HEK293T (cell line): Measurements from ENCODE around the gene NTN3.

Experiments
- BHLHE40 ChIP-seq: fragments of 450-650 bp; IDR thresholded peaks from 2 replicates; pipeline ENCODE4 v1.6.1; 2016; ENCODE audit warnings: mild to moderate bottlenecking, moderate library complexity, borderline replicate concordance
- CTBP1 ChIP-seq: fragments of 450-650 bp; IDR thresholded peaks from 2 replicates; pipeline ENCODE4 v1.6.1; 2016; ENCODE audit warnings: borderline replicate concordance
- ELF4 ChIP-seq: fragments of 450-650 bp; IDR thresholded peaks from 2 replicates; pipeline ENCODE4 v1.6.1; 2017; ENCODE audit warnings: antibody characterized with exemption
- FOXM1 ChIP-seq: fragments of 450-650 bp; IDR thresholded peaks from 2 replicates; pipeline ENCODE4 v1.6.1; 2017; ENCODE audit warnings: mild to moderate bottlenecking, borderline replicate concordance
- HDGF ChIP-seq: fragments of 450-650 bp; IDR thresholded peaks from 2 replicates; pipeline ENCODE4 v1.6.1; 2017; ENCODE audit warnings: antibody characterized with exemption, borderline replicate concordance
- L3MBTL2 ChIP-seq: fragments of 450-650 bp; conservative IDR thresholded peaks from 2 replicates; pipeline ENCODE4 v1.6.1; 2016; ENCODE audit warnings: mild to moderate bottlenecking
- SP1 ChIP-seq: fragments of 450-650 bp; IDR thresholded peaks from 2 replicates; pipeline ENCODE4 v1.6.1; 2017
- SUZ12 ChIP-seq: fragments of 450-650 bp; IDR thresholded peaks from 2 replicates; pipeline ENCODE4 v1.6.1; 2016; ENCODE audit warnings: mild to moderate bottlenecking
- TARDBP ChIP-seq: fragments of 450-650 bp; IDR thresholded peaks from 2 replicates; pipeline ENCODE4 v1.6.1; 2016

DNA sequence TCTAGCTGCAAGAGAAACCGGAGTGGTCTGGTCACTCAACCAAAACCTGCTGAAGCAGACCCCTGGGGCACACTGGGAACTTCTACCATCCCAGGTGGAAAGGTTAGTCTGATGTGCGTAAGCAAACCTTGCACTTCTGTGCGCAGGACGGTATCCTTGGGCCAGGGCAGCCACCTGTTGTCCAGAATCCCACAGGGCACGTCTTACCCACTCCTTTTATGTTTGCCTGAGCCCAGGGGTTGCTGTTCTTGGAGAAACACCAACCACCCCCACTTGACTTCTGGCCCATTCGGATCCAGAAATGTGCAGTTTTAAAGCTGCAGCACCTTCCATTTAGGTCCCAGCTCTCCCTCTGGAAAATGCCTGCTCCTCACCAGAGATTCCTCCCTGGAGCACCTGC lies 22.5 kb downstream of the NTN3 start:
- TF ChIP-seq L3MBTL2, result no peak
- no peak for TF ChIP-seq BHLHE40
- no peak for TF ChIP-seq HDGF
- TF ChIP-seq TARDBP, result no peak
- no peak for TF ChIP-seq ELF4
- TF ChIP-seq SUZ12, result no peak
- TF ChIP-seq CTBP1, result no peak
- TF ChIP-seq SP1, result no peak
- no peak for TF ChIP-seq FOXM1
